Stomach (tissue), 4 donors: ENCODE measurements around the gene CERS5.

Experiments
- CTCF ChIP-seq, 7 experiments: fragments of 450-650 bp in 4 of 7; fragments of 200-600 bp in 3 of 7; sonication (generic) in 3 of 7; IDR thresholded peaks; one replicate each; pipeline ENCODE4 v1.5.1; 2016 to 2019; ENCODE audit warnings: antibody characterized with exemption in 7 of 7, control low read depth in 2 of 7, mild to moderate bottlenecking in 1 of 7
- EP300 ChIP-seq: sonication (generic); formaldehyde crosslinking; IDR thresholded peaks from one replicate; pipeline ENCODE4 v1.6.1; 2017; ENCODE audit warnings: antibody characterized with exemption
- POLR2AphosphoS5 ChIP-seq, 3 donors: sonication (generic); formaldehyde crosslinking; IDR thresholded peaks; one replicate each; pipeline ENCODE4 v1.6.1; 2016; ENCODE audit warnings: antibody characterized with exemption in 3 of 3

GRCh38 chr12:50090391-50090790, 76.8 kb downstream of the CERS5 start:
- TF ChIP-seq CTCF (IDR thresholded peaks at IDR 0.05) (no peak), POLR2AphosphoS5 (IDR thresholded peaks at IDR 0.05) (no peak), EP300 (no peak)
